Suppressor macrophage (primary cell): ENCODE results near the gene RAMAC.
"Not testable (repeated sequence)": the region's sequence is repeated elsewhere in the genome, so short reads cannot be mapped to it uniquely, and the experiment has no call there.

Experiments
- DNase-seq, 4 experiments: peaks; one replicate each; pipeline ENCODE4 v3.0.0-alpha.2; 2020 to 2022
- total RNA-seq, 17 experiments: gene quantifications; one replicate each; lab custom pipeline; 2026; ENCODE audit warnings: mixed read lengths in 6 of 17, inconsistent platforms in 3 of 17; lab: John Stamatoyannopoulos, UW

The RAMAC gene
- 7.6 to 19.9 (median 13.3) reads per million in 17 experiments for total RNA-seq

- DNase-seq, result peak; percentile 93 to 99 (median 96)
These were observed at the start of gene RAMAC for GRCh38 chr15:82985688-82986441. Gene RAMAC (plus strand): TSS chr15:82986210. CDS start chr15:82989019, 2,809 bp downstream.

- DNase-seq, result peak; percentile 25 to 76 (median 52)
These were observed 48.9 kb upstream of the RAMAC start for GRCh38 chr15:82936966-82937711.

- no peak for DNase-seq
These were observed 48.3 kb upstream of the RAMAC start for GRCh38 chr15:82937712-82938058.

GRCh38 chr15:82939678-82940077 is 46.3 kb upstream of the RAMAC start:
- DNase-seq, result not testable (repeated sequence)

- DNase-seq, result no peak
These were observed 43.3 kb upstream of the RAMAC start for GRCh38 chr15:82942691-82943090.

- no peak for DNase-seq
These were observed 42.8 kb upstream of the RAMAC start for GRCh38 chr15:82943176-82943575.

GRCh38 chr15:82944056-82944455 is 42.0 kb upstream of the RAMAC start:
- no peak for DNase-seq

GRCh38 chr15:82944821-82945220 is 41.2 kb upstream of the RAMAC start:
- peak; percentile 21 to 71 (median 34) for DNase-seq

- peak in 2 of 4 experiments; percentile 34 to 57 for DNase-seq
These were observed 40.7 kb upstream of the RAMAC start for GRCh38 chr15:82945326-82945725.

- DNase-seq, result no peak
These were observed 39.8 kb upstream of the RAMAC start for GRCh38 chr15:82946155-82946701.

GRCh38 chr15:82950295-82950694 is 35.7 kb upstream of the RAMAC start:
- no peak for DNase-seq

GRCh38 chr15:82950746-82951370 is 35.2 kb upstream of the RAMAC start:
- no peak for DNase-seq

GRCh38 chr15:82951472-82952157 is 34.4 kb upstream of the RAMAC start:
- peak in 2 of 4 experiments; percentile 18 to 36 for DNase-seq

- DNase-seq, result peak in 3 of 4 experiments; percentile 23 to 58 (median 35)
These were observed 33.6 kb upstream of the RAMAC start, which contains the start of gene HOMER2 for GRCh38 chr15:82952158-82953081. Gene HOMER2 (minus strand): TSS chr15:82952720. CDS start chr15:82952535, 185 bp downstream.

- DNase-seq, result no peak
These were observed 27.4 kb upstream of the RAMAC start for GRCh38 chr15:82958638-82959037.

GRCh38 chr15:82959423-82959822 is 26.6 kb upstream of the RAMAC start:
- DNase-seq, result no peak

GRCh38 chr15:82960766-82961165 is 25.2 kb upstream of the RAMAC start:
- DNase-seq, result no peak

- DNase-seq, result no peak
These were observed 22.3 kb upstream of the RAMAC start for GRCh38 chr15:82963471-82964341.

- DNase-seq, result no peak
These were observed 21.1 kb upstream of the RAMAC start for GRCh38 chr15:82964890-82965289.

- no peak for DNase-seq
These were observed 19.3 kb upstream of the RAMAC start for GRCh38 chr15:82966671-82967071.
